HG02970 (cell line): ENCODE data around the gene LIPC.

Experiments used
- ATAC-seq: cut with Tn5 transposase; IDR thresholded peaks from one replicate; pipeline ENCODE4 v1.9.1; 2021; ENCODE audit warnings: mild to moderate bottlenecking, moderate library complexity, moderate number of reproducible peaks; ENCODE audit not compliant: unreplicated experiment, low FRiP score

LIPC gene

GRCh38 chr15:58530056-58530590 is 98.3 kb downstream of the LIPC start:
- ATAC-seq, result no peak

- ATAC-seq, result no peak
Measured at GRCh38 chr15:58532126-58532525, 100.3 kb downstream of the LIPC start.

- no peak for ATAC-seq
Measured at GRCh38 chr15:58534556-58534955, 102.8 kb downstream of the LIPC start.

GRCh38 chr15:58535337-58535736 is 103.5 kb downstream of the LIPC start:
- no peak for ATAC-seq

GRCh38 chr15:58535894-58536293 is 104.1 kb downstream of the LIPC start:
- ATAC-seq, result no peak

- no peak for ATAC-seq
Measured at GRCh38 chr15:58536414-58536813, 104.6 kb downstream of the LIPC start.

- no peak for ATAC-seq
Measured at GRCh38 chr15:58537033-58537432, 105.2 kb downstream of the LIPC start.

GRCh38 chr15:58538225-58538727 is 106.5 kb downstream of the LIPC start:
- no peak for ATAC-seq

GRCh38 chr15:58538901-58539300 is 107.1 kb downstream of the LIPC start:
- no peak for ATAC-seq

GRCh38 chr15:58539548-58539947 is 107.8 kb downstream of the LIPC start:
- no peak for ATAC-seq

GRCh38 chr15:58541410-58542087 is 109.8 kb downstream of the LIPC start:
- no peak for ATAC-seq

- ATAC-seq, result no peak
Measured at GRCh38 chr15:58543664-58544335, 112.0 kb downstream of the LIPC start.

- ATAC-seq, result no peak
Measured at GRCh38 chr15:58544756-58545155, 113.0 kb downstream of the LIPC start.

- no peak for ATAC-seq
Measured at GRCh38 chr15:58545307-58546065, 113.7 kb downstream of the LIPC start.

GRCh38 chr15:58546066-58546591 is 114.3 kb downstream of the LIPC start:
- ATAC-seq, result no peak

- ATAC-seq, result no peak
Measured at GRCh38 chr15:58546635-58547627, 115.1 kb downstream of the LIPC start.

- no peak for ATAC-seq
Measured at GRCh38 chr15:58547628-58548307, 116.0 kb downstream of the LIPC start.

- no peak for ATAC-seq
Measured at GRCh38 chr15:58548308-58549012, 116.7 kb downstream of the LIPC start.
